K562 (cell line): ENCODE data around the gene CFHR1. TPM values are rescaled to one million over a fixed set of nuclear protein-coding genes. Genes with fewer than 3 reads are reported as not detected.

ENCODE experiments used
- ATAC-seq: fragments of 200-7000 bp; cut with Tn5 transposase; 3 replicates; pipeline ENCODE4 v1.9.1; 2020; ENCODE audit warnings: moderate library complexity
- BruUV-seq: library from RNA; stranded (reverse); fragments of 400-500 nt; replicated peaks from 2 replicates; lab custom pipeline; 2021; lab: Mats Ljungman, UMichigan
- CTCF ChIA-PET: fragments of 300-600 bp; formaldehyde crosslinking; extraction: SDS; loops from one replicate; lab custom pipeline; 2021; ENCODE audit warnings: low intra/inter-chr PET ratio; lab: Yijun Ruan, JAX
- POLR2A ChIA-PET: fragments of 300-600, 350-650 bp; sonication (Branson Sonifier 250); formaldehyde crosslinking; extraction: SDS; loops from one replicate; lab custom pipeline; 2021; ENCODE audit warnings: antibody characterized with exemption, inconsistent platforms; lab: Yijun Ruan, JAX
- DNase-seq, 4 experiments: peaks; one replicate each; pipeline versions ENCODE4 v3.0.0 to v3.0.0-alpha.2; 2011 to 2018; ENCODE audit warnings: low spot score in 3 of 4, mixed read lengths in 3 of 4; ENCODE audit errors: extremely low read depth in 1 of 4
- FAIRE-seq: peaks from 2 replicates; lab custom pipeline; 2011; peaks lifted over from hg19 to GRCh38; lab: Jason Lieb, UNC
- H2AFZ ChIP-seq: 2 replicates; pipeline ENCODE4 v1.6.0; 2011; ENCODE audit warnings: low read depth, low read length, control low read depth, inconsistent platforms
- H3K27ac ChIP-seq: fragments of 200-600 bp; 3 replicates; pipeline ENCODE4 v1.8.0; 2011; ENCODE audit warnings: low read depth, mild to moderate bottlenecking, control low read depth, inconsistent platforms, low read length, moderate library complexity, mixed read lengths; ENCODE audit errors: extremely low read depth
- H3K27me3 ChIP-seq, 2 experiments: fragments of 300-600 bp in 1 of 2; 2 replicates in 1 of 2; 3 replicates in 1 of 2; pipeline versions ENCODE4 v1.6.0 to v1.8.0; 2011; ENCODE audit warnings: inconsistent platforms in 2 of 2, low read length in 2 of 2, mild to moderate bottlenecking in 1 of 2, mixed read lengths in 1 of 2, moderate library complexity in 1 of 2; ENCODE audit not compliant: control insufficient read depth in 2 of 2, insufficient read depth in 2 of 2
- H3K36me3 ChIP-seq: fragments of 300-600 bp; 3 replicates; pipeline ENCODE4 v1.8.0; 2011; ENCODE audit warnings: mild to moderate bottlenecking, low read length, inconsistent platforms; ENCODE audit not compliant: control insufficient read depth, insufficient read depth
- H3K4me1 ChIP-seq, 2 experiments: fragments of 200-600 bp in 1 of 2; replicated peaks in 1 of 2; 2 replicates in 1 of 2; 3 replicates in 1 of 2; pipeline versions ENCODE4 v1.5.1 to v1.8.0; 2011; ENCODE audit warnings: inconsistent platforms in 2 of 2, low read length in 2 of 2, mild to moderate bottlenecking in 1 of 2, mixed read lengths in 1 of 2, moderate library complexity in 1 of 2; ENCODE audit not compliant: control insufficient read depth in 2 of 2, insufficient read depth in 2 of 2
- H3K4me2 ChIP-seq: 2 replicates; pipeline ENCODE4 v1.6.1; 2011; ENCODE audit warnings: low read length, control low read depth, inconsistent platforms, mixed read lengths; ENCODE audit not compliant: insufficient read depth
- H3K4me3 ChIP-seq: fragments of 200-600 bp; sonication (generic), shearing (Covaris generic); 2 replicates; pipeline ENCODE4 v1.5.1; 2016; ENCODE audit warnings: control low read depth, inconsistent platforms
- H3K79me2 ChIP-seq: fragments of 200-600 bp; 3 replicates; pipeline ENCODE4 v1.8.0; 2011; ENCODE audit warnings: low read length, inconsistent platforms; ENCODE audit not compliant: control insufficient read depth, insufficient read depth
- H3K9ac ChIP-seq, 2 experiments: 2 replicates each; pipeline versions ENCODE4 v1.6.0 to v1.6.1; 2011; ENCODE audit warnings: low read depth in 2 of 2, low read length in 2 of 2, control low read depth in 1 of 2, inconsistent platforms in 1 of 2, mild to moderate bottlenecking in 1 of 2, mixed read lengths in 1 of 2; ENCODE audit not compliant: insufficient read depth in 1 of 2
- H3K9me1 ChIP-seq: one replicate; pipeline ENCODE4 v1.6.0; 2011; ENCODE audit warnings: inconsistent platforms, mild to moderate bottlenecking, low read length, moderate library complexity; ENCODE audit not compliant: control insufficient read depth, insufficient read depth
- H3K9me3 ChIP-seq: replicated peaks from 2 replicates; pipeline ENCODE4 v1.5.1; 2011; ENCODE audit warnings: low read depth, low read length, inconsistent platforms; ENCODE audit not compliant: control insufficient read depth, insufficient read depth
- H4K20me1 ChIP-seq: replicated peaks from 2 replicates; pipeline ENCODE4 v1.6.1; 2011; ENCODE audit warnings: low read length, inconsistent platforms, mixed read lengths; ENCODE audit not compliant: control insufficient read depth, insufficient read depth
- CREB3L1 ChIP-seq: fragments of 450-650 bp; IDR thresholded peaks from 2 replicates; pipeline ENCODE4 v1.6.1; 2014; ENCODE audit warnings: low read depth, mild to moderate bottlenecking, moderate library complexity, borderline replicate concordance
- DNMT1 ChIP-seq: fragments of 450-650 bp; IDR thresholded peaks from 2 replicates; pipeline ENCODE4 v1.6.1; 2016; ENCODE audit warnings: antibody characterized with exemption, mild to moderate bottlenecking
- EP400 ChIP-seq: fragments of 450-650 bp; IDR thresholded peaks from 2 replicates; pipeline ENCODE4 v1.6.1; 2017; ENCODE audit warnings: antibody characterized with exemption, mild to moderate bottlenecking, moderate library complexity
- FOS ChIP-seq: IDR thresholded peaks from 3 replicates; pipeline ENCODE4 v1.6.1; 2011; ENCODE audit not compliant: insufficient read length; ENCODE audit errors: extremely low read depth
- FOXA3 ChIP-seq, 2 experiments: fragments of 450-650 bp in 1 of 2; sonication (generic) in 1 of 2; formaldehyde crosslinking; IDR thresholded peaks in 1 of 2; conservative IDR thresholded peaks in 1 of 2; 2 replicates each; pipeline versions ENCODE4 v1.4.0 to v1.8.0; 2020 to 2022; ENCODE audit warnings: mild to moderate bottlenecking in 2 of 2, missing genetic modification reagents in 1 of 2
- MAX ChIP-seq: sonication (generic); formaldehyde crosslinking; IDR thresholded peaks from 2 replicates; pipeline ENCODE4 v1.9.0; 2022; ENCODE audit warnings: mild to moderate bottlenecking, missing genetic modification reagents
- MYC ChIP-seq, 2 experiments: fragments of 250-450 bp in 1 of 2; sonication (Bioruptor Pico) in 1 of 2; IDR thresholded peaks; 2 replicates each; pipeline versions ENCODE4 v1.5.1 to v1.6.1; 2012 to 2021; ENCODE audit warnings: low read depth in 2 of 2, borderline replicate concordance in 1 of 2, improper control_type of control experiment in 1 of 2, low read length in 1 of 2, mild to moderate bottlenecking in 1 of 2, moderate library complexity in 1 of 2
- USF1 ChIP-seq: sonication (generic); formaldehyde crosslinking; IDR thresholded peaks from 2 replicates; pipeline ENCODE4 v1.9.0; 2022; ENCODE audit warnings: mild to moderate bottlenecking, missing genetic modification reagents
- XRCC4 ChIP-seq: IDR thresholded peaks from one replicate; pipeline ENCODE4 v1.6.1; 2011; ENCODE audit not compliant: insufficient read depth, insufficient read length; ENCODE audit errors: extremely low read depth
- YY1 ChIP-seq, 3 experiments: IDR thresholded peaks; 2 replicates each; pipeline ENCODE4 v1.6.1; 2011; ENCODE audit warnings: low read length in 2 of 3, mild to moderate bottlenecking in 2 of 3, moderate library complexity in 2 of 3, borderline replicate concordance in 1 of 3, control low read depth in 1 of 3, low read depth in 1 of 3; ENCODE audit not compliant: insufficient read depth in 3 of 3, insufficient replicate concordance in 2 of 3, control insufficient read depth in 1 of 3, insufficient read length in 1 of 3; ENCODE audit errors: extremely low read depth in 1 of 3
- ZBTB8A ChIP-seq: fragments of 450-650 bp; IDR thresholded peaks from 2 replicates; pipeline ENCODE4 v1.6.1; 2018; ENCODE audit warnings: mild to moderate bottlenecking, moderate library complexity; ENCODE audit not compliant: partially characterized antibody
- WGBS: fragments of 100-300 bp; shearing (Covaris generic); methylation state at CpG from one replicate; pipeline ENCODE4 v1.1.6; 2016; ENCODE audit warnings: low coverage, mixed read lengths; ENCODE audit not compliant: insufficient coverage; ENCODE audit errors: missing lambda C conversion rate; 5-methylcytosine and 5-hydroxymethylcytosine counted together
- in situ Hi-C: fragments of 300-500 bp; cut with MboI; formaldehyde crosslinking; loops from 4 replicates; pipeline ENCODE4 v1.15.0; 2018; ENCODE audit warnings: inconsistent platforms, mixed read lengths
- intact Hi-C: fragments of 100-400 bp; cut with micrococcal nuclease; formaldehyde crosslinking; loops from 2 replicates; pipeline ENCODE4 v1.14.2; 2022
- polyA plus RNA-seq, 8 experiments: library from polyadenylated mRNA; depleted of rRNA in 4 of 8; stranded (reverse) in 5 of 8; unstranded in 3 of 8; fragments of >200 nt; fragmentation: Nextera tagmentation in 2 of 8; fragmentation: Illumina TruSeq in 1 of 8; extraction: Ambion mirVana in 2 of 8; extraction: Trizol in 1 of 8; gene quantifications; 2 replicates each; pipeline versions ENCODE4 v1.2.1 to v1.2.3, GENCODE V29; 2011 to 2014; ENCODE audit warnings: inconsistent platforms in 1 of 8, missing spikeins in 1 of 8
- total RNA-seq, 7 experiments: library from RNA; depleted of rRNA in 6 of 7; stranded (reverse); fragments of >200 nt in 6 of 7; fragmentation: Illumina TruSeq in 2 of 7; extraction: Trizol in 2 of 7; gene quantifications; 2 replicates each; pipeline versions ENCODE4 v1.2.1 to v1.2.3, GENCODE V29; 2011 to 2021; ENCODE audit warnings: low replicate concordance in 1 of 7

The CFHR1 gene
- total and polyA plus RNA-seq, 9 of the 15 experiments (the other 6 are each of a cell fraction or from before 2014, with no cell fraction given), result 0.17 to 0.29 TPM; not detected in 7

- 2% methylated on average over 3 of the region's 3 CpGs for WGBS
- Histone ChIP-seq H3K4me1 (no peaks in the 10 kb centered on the region), H3K27me3 (no peaks in the 10 kb centered on the region), H3K4me3 (no peak overlapping the region), H4K20me1 (no peaks in the 10 kb centered on the region), H3K4me2 (peak overlapping the region; percentile 36; the same call in 1 of the 2 replicates), H3K9me1 (no peaks in the 10 kb centered on the region), H3K27ac (no peak overlapping the region; the same call in 2 of the 3 replicates), H3K79me2 (no peaks in the 10 kb centered on the region), H2AFZ (peak overlapping the region; percentile 69), H3K9ac (no peak overlapping the region), H3K9me3 (no peaks in the 10 kb centered on the region), H3K36me3 (no peaks in the 10 kb centered on the region)
- in situ Hi-C loops, result no loop called here
- DNase-seq, result peak in 1 of 4 experiments; percentile 45
- POLR2A ChIA-PET, result no interaction called here
- CTCF ChIA-PET, result no interaction called here
- intact Hi-C loops, result loop anchor here (5.0 kb wide), 1 partner anchor 117 kb away; no protein-coding TSS in a partner anchor
- peak; percentile 71 for ATAC-seq
- FAIRE-seq, result no peak
- BruUV-seq, result no TSS peak
- TF ChIP-seq USF1 (CRISPR knock-in tag) (0 out of 2 replicates have a peak, but pooled peaks have one; percentile 18), CREB3L1 (peak; percentile 28; the same call in 1 of the 2 replicates), FOXA3 (CRISPR knock-in tag; conservative IDR thresholded peaks at IDR 0.05 in 1 of 2, IDR thresholded peaks at IDR 0.05 in 1 of 2) (no peak), XRCC4 (no peak), EP400 (0 out of 2 replicates have a peak, but pooled peaks have one; percentile 16), MYC (IDR thresholded peaks at IDR 0.05; ENCODE audit: low read depth, low read length) (0 out of 2 replicates have a peak, but pooled peaks have one; percentile 19), MYC (CRISPR knock-in tag; IDR thresholded peaks at IDR 0.05; ENCODE audit: borderline replicate concordance, low read depth) (no peak), MAX (CRISPR knock-in tag) (peak; percentile 29; the same call in 1 of the 2 replicates), ZBTB8A (no peak), DNMT1 (no peak), YY1 (IDR thresholded peaks at IDR 0.05; ENCODE audit: borderline replicate concordance in 1 of 3, control insufficient read depth in 1 of 3, extremely low read depth in 1 of 3, insufficient read depth in 3 of 3, insufficient read length in 1 of 3, insufficient replicate concordance in 2 of 3, low read depth in 1 of 3, low read length in 2 of 3) (peak in 1 of 3 experiments; percentile 80), FOS (no peak)
These were observed 39.3 kb downstream of the CFHR1 start for GRCh38 chr1:196858811-196859210.
